Measurements from ENCODE around the gene NLRC4. TPM values are rescaled to one million over a fixed set of nuclear protein-coding genes. Genes with fewer than 3 reads are reported as not detected.

The NLRC4 gene
- total and polyA plus RNA-seq, 10 of the 15 experiments (the other 5 are each of a cell fraction or from before 2014, with no cell fraction given), result 0.01 to 0.58 (median 0.40) TPM

GRCh38 chr2:32262105-32262504, 2.6 kb downstream of the NLRC4 start:
- Histone ChIP-seq H4K20me1 (ENCODE audit: control insufficient read depth, insufficient read depth) (no peaks in the 10 kb centered on the region), H3K4me2 (ENCODE audit: control insufficient read depth, insufficient read depth) (no peak overlapping the region), H3K4me1 (ENCODE audit: control insufficient read depth, insufficient read depth, low read length) (0 out of 2 replicates have a peak, but pooled peaks cover 7% of the 10 kb centered on the region), H3K4me3 (no peak overlapping the region), H3K9me3 (replicated peaks; ENCODE audit: control insufficient read depth, insufficient read depth, low read length) (no peaks in the 10 kb centered on the region), H3K9ac (ENCODE audit: control insufficient read depth, insufficient read depth, low read length) (no peak overlapping the region), H3K27ac (ENCODE audit: control insufficient read depth, insufficient read depth) (no peak overlapping the region), H3K79me2 (ENCODE audit: control insufficient read depth, insufficient read depth, low read length) (no peaks in the 10 kb centered on the region), H3K36me3 (ENCODE audit: control insufficient read depth in 2 of 2, insufficient read depth in 2 of 2, low read length in 1 of 2) (no peaks in the 10 kb centered on the region), H2AFZ (ENCODE audit: control insufficient read depth, low read depth, low read length) (no peak overlapping the region), H3K27me3 (replicated peaks in 1 of 2; ENCODE audit: control insufficient read depth in 2 of 2, insufficient read depth in 2 of 2, low read length in 1 of 2) (no peaks in the 10 kb centered on the region)
- in situ Hi-C loops (cut with MboI) (no loop called here), intact Hi-C loops (cut with micrococcal nuclease; ENCODE audit: unreplicated experiment) (no loop called here)
- no peak for ATAC-seq
- CTCF ChIA-PET, result no interaction called here
- RAD21 ChIA-PET (ENCODE audit: unreplicated experiment), result no interaction called here
- WGBS (ENCODE audit: insufficient coverage, insufficient replicate concordance, low lambda C conversion rate, missing lambda C conversion rate), result 78% methylated on average over 3 of the region's 3 CpGs
- no peak for FAIRE-seq
- SMC1A ChIA-PET (ENCODE audit: uncharacterized antibody, unreplicated experiment), result no interaction called here
- no TSS peak for BruUV-seq (replicated peaks)
- POLR2A ChIA-PET, result interaction anchor here (0.6 kb wide), 1 partner anchor 192 kb away, joined by 4 read pairs; no protein-coding TSS in a partner anchor
- TF ChIP-seq ELK1 (IDR thresholded peaks at IDR 0.05; ENCODE audit: low read depth, low read length), result no peak
- TF ChIP-seq RB1 (IDR thresholded peaks at IDR 0.05; ENCODE audit: borderline replicate concordance), result no peak
- no peak for TF ChIP-seq NFYA (IDR thresholded peaks at IDR 0.05; ENCODE audit: borderline replicate concordance, low read depth, low read length)
- no peak for TF ChIP-seq KAT2A (conservative IDR thresholded peaks at IDR 0.05; ENCODE audit: control insufficient read depth, low read depth, low read length)
- TF ChIP-seq BACH1 (IDR thresholded peaks at IDR 0.05; ENCODE audit: borderline replicate concordance), result no peak
- TF ChIP-seq REST (IDR thresholded peaks at IDR 0.05; ENCODE audit: low read depth, low read length), result no peak
- TF ChIP-seq CUX1 (IDR thresholded peaks at IDR 0.05; ENCODE audit: insufficient replicate concordance, low read depth, low read length), result no peak
- DNase-seq (ENCODE audit: low read depth, low spot score), result no peak
